ENCODE results near the gene OCRL. TPM values are rescaled to one million over a fixed set of nuclear protein-coding genes. Genes with fewer than 3 reads are reported as not detected.

OCRL gene
- polyA plus RNA-seq, 1 donor (not counting 4 experiments of a cell fraction or from before 2014, with no cell fraction given): 27.9 TPM

DNA sequence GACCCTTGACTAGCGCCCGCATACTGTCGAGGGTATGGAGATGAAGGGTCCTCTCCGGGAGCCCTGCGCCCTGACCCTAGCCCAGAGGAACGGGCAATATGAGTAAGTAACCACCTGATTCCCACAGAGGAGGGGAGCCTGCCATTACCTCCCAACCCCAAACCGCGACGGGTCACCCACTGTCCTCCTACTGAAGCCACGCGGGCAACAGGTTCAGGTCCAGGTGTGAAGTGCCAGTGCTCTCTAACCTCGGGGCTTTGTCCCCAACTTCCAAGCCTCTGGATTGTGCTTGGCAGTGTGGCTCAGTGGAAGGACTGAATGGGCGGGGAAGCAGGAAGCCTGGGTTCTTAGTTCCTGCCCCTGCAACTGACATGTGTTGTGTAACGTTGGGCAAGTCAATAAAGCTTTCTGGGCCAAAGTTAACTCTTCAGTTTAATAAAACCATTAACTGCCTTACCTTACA, 694 bp downstream of the OCRL start:
- Histone ChIP-seq H3K4me2 (ENCODE audit: control insufficient read depth, extremely low read depth, insufficient read depth, low read depth, low read length) (peak overlapping the region; percentile 88), H2AFZ (ENCODE audit: control insufficient read depth, low read length) (peak overlapping the region; percentile 71), H3K36me3 (ENCODE audit: control insufficient read depth in 2 of 2, extremely low read depth in 1 of 2, insufficient read depth in 2 of 2, low read length in 2 of 2) (no peaks in the 10 kb centered on the region), H3K9ac (ENCODE audit: control insufficient read depth, extremely low read depth, insufficient read depth, low read length) (peak overlapping the region; percentile 60), H3K79me2 (ENCODE audit: control insufficient read depth, insufficient read depth, low read length) (peaks cover 5% of the 10 kb centered on the region), H3K9me3 (ENCODE audit: control insufficient read depth, low read depth, low read length) (no peaks in the 10 kb centered on the region), H3K27ac (ENCODE audit: control insufficient read depth, insufficient read depth, low read length) (peak overlapping the region; percentile 20), H3K9me1 (ENCODE audit: control insufficient read depth, extremely low read depth, insufficient read depth, low read length) (no peaks in the 10 kb centered on the region), H3K27me3 (ENCODE audit: control insufficient read depth, extremely low read depth, insufficient read depth, low read length) (no peaks in the 10 kb centered on the region), H3K4me1 (ENCODE audit: control insufficient read depth, extremely low read depth, insufficient read depth, low read length) (no peaks in the 10 kb centered on the region), H4K20me1 (ENCODE audit: control insufficient read depth, extremely low read depth, insufficient read depth, low read length) (no peaks in the 10 kb centered on the region), H3K4me3 (ENCODE audit: control insufficient read depth in 2 of 3, extremely low read depth in 1 of 3, insufficient read depth in 2 of 3, low read depth in 1 of 3, low read length in 3 of 3) (peak overlapping the region; percentile 61 to 73 (median 62))
- DNase-seq (ENCODE audit: low read depth, low spot score): no peak
- TF ChIP-seq, protein P1, sequence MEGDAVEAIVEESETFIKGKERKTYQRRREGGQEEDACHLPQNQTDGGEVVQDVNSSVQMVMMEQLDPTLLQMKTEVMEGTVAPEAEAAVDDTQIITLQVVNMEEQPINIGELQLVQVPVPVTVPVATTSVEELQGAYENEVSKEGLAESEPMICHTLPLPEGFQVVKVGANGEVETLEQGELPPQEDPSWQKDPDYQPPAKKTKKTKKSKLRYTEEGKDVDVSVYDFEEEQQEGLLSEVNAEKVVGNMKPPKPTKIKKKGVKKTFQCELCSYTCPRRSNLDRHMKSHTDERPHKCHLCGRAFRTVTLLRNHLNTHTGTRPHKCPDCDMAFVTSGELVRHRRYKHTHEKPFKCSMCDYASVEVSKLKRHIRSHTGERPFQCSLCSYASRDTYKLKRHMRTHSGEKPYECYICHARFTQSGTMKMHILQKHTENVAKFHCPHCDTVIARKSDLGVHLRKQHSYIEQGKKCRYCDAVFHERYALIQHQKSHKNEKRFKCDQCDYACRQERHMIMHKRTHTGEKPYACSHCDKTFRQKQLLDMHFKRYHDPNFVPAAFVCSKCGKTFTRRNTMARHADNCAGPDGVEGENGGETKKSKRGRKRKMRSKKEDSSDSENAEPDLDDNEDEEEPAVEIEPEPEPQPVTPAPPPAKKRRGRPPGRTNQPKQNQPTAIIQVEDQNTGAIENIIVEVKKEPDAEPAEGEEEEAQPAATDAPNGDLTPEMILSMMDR (optimal IDR thresholded peaks at IDR 0.05 in 1 of 3, IDR thresholded peaks at IDR 0.05 in 1 of 3, conservative IDR thresholded peaks at IDR 0.05 in 1 of 3; ENCODE audit: extremely low read depth in 1 of 3, insufficient read depth in 2 of 3, low read length in 3 of 3): no peak
- TF ChIP-seq EZH2 (IDR thresholded peaks at IDR 0.05; ENCODE audit: low read length): no peak
- FAIRE-seq: no peak
- dilution Hi-C loops (cut with MboI; ENCODE audit: extremely low pct_ligation_motif_present, low sequenced_read_pairs): no loop called here

DNA sequence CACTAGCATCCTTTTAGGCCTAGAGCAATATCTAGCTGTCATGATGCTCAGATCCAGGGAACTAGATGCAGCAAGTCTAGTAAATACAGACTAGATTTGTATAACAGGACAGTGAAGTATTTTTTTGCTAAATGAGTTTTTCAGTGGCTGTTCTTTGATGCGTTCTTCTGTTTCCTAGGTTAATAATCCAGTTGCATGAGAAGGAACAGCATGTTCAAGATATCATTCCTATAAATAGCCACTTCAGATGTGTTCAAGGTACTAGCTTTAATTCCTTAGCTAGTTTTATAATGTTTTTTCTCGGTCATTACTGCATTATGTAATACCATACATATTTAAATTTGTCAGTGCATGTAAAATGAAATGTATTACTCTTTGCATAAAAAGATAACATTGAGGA, 4.7 kb downstream of the OCRL start:
- no peak overlapping the region for H3K9ac ChIP-seq (ENCODE audit: control insufficient read depth, extremely low read depth, insufficient read depth, low read length)
- TF ChIP-seq, protein P1 (optimal IDR thresholded peaks at IDR 0.05 in 1 of 3, IDR thresholded peaks at IDR 0.05 in 1 of 3, conservative IDR thresholded peaks at IDR 0.05 in 1 of 3; ENCODE audit: extremely low read depth in 1 of 3, insufficient read depth in 2 of 3, low read length in 3 of 3): no peak
- TF ChIP-seq EZH2 (IDR thresholded peaks at IDR 0.05; ENCODE audit: low read length): no peak
- H3K9me1 ChIP-seq (ENCODE audit: control insufficient read depth, extremely low read depth, insufficient read depth, low read length): no peaks in the 10 kb centered on the region
- H3K27ac ChIP-seq (ENCODE audit: control insufficient read depth, insufficient read depth, low read length): no peak overlapping the region
- no peaks in the 10 kb centered on the region for H3K9me3 ChIP-seq (ENCODE audit: control insufficient read depth, low read depth, low read length)
- FAIRE-seq (no peak), DNase-seq (ENCODE audit: low read depth, low spot score) (no peak)
- H3K27me3 ChIP-seq (ENCODE audit: control insufficient read depth, extremely low read depth, insufficient read depth, low read length): no peaks in the 10 kb centered on the region
- no peak overlapping the region for H2AFZ ChIP-seq (ENCODE audit: control insufficient read depth, low read length)
- no peak overlapping the region for H3K4me3 ChIP-seq (ENCODE audit: control insufficient read depth in 2 of 3, extremely low read depth in 1 of 3, insufficient read depth in 2 of 3, low read depth in 1 of 3, low read length in 3 of 3)
- H3K36me3 ChIP-seq (ENCODE audit: control insufficient read depth in 2 of 2, extremely low read depth in 1 of 2, insufficient read depth in 2 of 2, low read length in 2 of 2): no peaks in the 10 kb centered on the region
- H3K4me2 ChIP-seq (ENCODE audit: control insufficient read depth, extremely low read depth, insufficient read depth, low read depth, low read length): no peak overlapping the region
- dilution Hi-C loops (cut with MboI; ENCODE audit: extremely low pct_ligation_motif_present, low sequenced_read_pairs): no loop called here
- H4K20me1 ChIP-seq (ENCODE audit: control insufficient read depth, extremely low read depth, insufficient read depth, low read length): no peaks in the 10 kb centered on the region
- H3K79me2 ChIP-seq (ENCODE audit: control insufficient read depth, insufficient read depth, low read length): peaks cover 5% of the 10 kb centered on the region
- H3K4me1 ChIP-seq (ENCODE audit: control insufficient read depth, extremely low read depth, insufficient read depth, low read length): no peaks in the 10 kb centered on the region

All from keratinocyte (primary cell).